PFSK-1 (cell line): Measurements from ENCODE around the gene MLPH.

Experiments used
- FOXP2 ChIP-seq: optimal IDR thresholded peaks from 2 replicates; pipeline ENCODE3; 2011; ENCODE audit warnings: borderline replicate concordance, control low read depth, inconsistent platforms; ENCODE audit not compliant: insufficient read depth; ENCODE audit errors: extremely low read length, extremely low read depth
- POLR2AphosphoS5 ChIP-seq: IDR thresholded peaks from 2 replicates; pipeline ENCODE4 v1.6.1; 2012; ENCODE audit warnings: low read depth, mild to moderate bottlenecking, control low read depth, low read length, moderate library complexity
- SIN3A ChIP-seq: IDR thresholded peaks from 2 replicates; pipeline ENCODE4 v1.6.1; 2012; ENCODE audit warnings: mild to moderate bottlenecking, low read length, moderate library complexity, borderline replicate concordance; ENCODE audit not compliant: insufficient read depth
- TAF1 ChIP-seq: IDR thresholded peaks from 2 replicates; pipeline ENCODE4 v1.6.1; 2012; ENCODE audit warnings: low read length, control low read depth, borderline replicate concordance; ENCODE audit not compliant: insufficient read depth
- TF ChIP-seq, protein P1 (sequence below), 2 experiments: IDR thresholded peaks; 2 replicates each; pipeline versions ENCODE4 v1.6.1 to v1.8.0; 2011 to 2012; ENCODE audit warnings: low read depth in 2 of 2, low read length in 2 of 2, control low read depth in 1 of 2, inconsistent platforms in 1 of 2, mild to moderate bottlenecking in 1 of 2, moderate library complexity in 1 of 2; ENCODE audit not compliant: insufficient read depth in 1 of 2

The MLPH gene

DNA sequence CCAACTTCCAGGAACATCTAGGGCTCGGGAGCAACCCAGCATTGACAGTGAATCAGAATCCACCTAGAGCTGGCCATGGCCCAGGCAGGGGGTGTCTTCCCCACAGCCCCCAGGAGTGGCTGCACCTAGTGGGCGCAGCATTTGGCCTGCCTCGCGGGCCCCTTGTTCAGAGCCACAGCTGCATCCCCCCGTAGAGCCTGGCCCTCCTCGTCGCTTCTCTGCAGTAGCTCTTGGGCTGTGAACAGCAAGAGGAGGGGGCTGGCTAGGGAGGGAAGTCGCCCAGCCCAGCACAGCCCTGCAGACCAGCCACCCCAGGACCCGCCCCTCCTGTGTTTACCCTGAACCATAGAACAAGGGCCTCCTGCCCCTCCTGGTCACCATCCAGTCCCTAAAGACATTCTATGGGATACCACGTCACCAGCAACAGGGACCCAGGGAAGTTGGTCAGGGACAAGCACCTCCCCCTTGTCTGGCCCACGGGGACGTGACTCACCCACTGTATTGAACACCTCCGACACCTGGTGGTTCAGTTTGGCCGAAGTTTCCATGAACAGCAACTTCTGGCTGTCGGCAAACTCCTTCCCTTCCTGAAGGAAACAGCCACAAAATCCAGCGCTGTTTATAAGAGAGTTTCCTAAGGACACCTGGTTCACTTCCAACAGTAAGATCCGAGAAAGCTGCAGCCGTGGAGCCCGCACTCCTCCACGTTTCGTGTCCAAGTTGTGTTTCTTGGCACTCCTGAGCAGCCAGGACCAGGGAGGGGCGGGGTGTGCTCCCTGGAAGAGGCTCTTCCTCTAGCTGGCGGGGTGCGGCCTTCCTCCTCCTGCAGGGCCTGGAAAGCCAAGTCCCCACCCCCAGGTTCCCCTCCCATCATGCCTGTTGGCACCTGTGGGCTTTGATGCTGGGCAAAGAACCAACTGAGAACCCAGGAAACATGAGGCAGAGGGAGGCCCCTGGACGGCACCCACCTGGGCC is 88.1 kb downstream of the MLPH start:
- TF ChIP-seq POLR2AphosphoS5, result no peak

DNA sequence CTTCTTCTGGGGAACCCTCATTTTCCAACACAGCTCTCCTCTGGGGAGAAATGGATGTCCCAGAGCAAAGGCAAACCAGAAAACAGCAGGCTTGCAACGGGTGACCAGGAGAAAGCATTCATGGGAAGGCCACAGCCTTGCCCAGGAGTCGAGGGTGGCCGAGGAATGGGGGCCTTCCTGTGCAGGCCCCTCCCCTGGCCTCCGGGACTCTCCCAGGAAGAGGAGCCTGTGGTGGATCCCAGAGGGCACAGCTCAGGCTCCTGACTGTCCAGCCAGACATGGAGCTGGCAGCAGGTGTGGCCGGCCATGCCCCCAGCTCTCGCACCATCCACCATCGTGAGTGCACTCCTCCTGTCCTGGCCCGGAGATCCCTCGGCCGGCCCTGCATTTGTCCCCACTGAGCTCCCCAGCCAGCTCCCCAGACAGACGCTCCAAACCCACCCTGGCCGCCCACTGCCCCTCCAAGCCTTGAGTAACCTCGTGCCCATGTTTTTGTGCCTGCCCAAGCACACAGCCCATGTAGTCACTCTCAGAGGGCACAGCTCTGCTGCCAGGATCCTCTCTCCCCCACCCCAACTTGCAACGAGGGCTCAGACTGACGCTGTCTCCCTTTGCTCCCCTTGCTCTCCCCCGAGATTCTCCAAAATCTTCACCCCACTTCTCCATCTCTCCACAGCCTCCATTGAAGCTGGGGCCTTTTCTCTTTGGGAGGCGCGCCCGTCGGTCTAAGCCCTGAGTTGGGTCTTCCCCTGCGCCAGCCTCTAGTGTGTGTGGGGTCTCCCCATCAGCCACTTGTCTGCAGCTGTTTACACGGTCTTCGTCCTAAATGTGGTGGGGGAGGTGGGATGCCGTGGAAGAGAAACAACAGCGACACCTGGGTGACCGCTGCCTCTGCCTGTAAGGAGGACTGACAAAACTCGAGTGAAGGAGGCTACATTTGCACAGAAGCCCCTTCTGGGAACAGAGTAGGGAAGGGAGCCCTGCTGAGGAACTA is 89.1 kb downstream of the MLPH start:
- TF ChIP-seq FOXP2, result no peak
- no peak for TF ChIP-seq SIN3A
- no peak for TF ChIP-seq POLR2AphosphoS5
- TF ChIP-seq TAF1, result no peak
- TF ChIP-seq, protein P1, sequence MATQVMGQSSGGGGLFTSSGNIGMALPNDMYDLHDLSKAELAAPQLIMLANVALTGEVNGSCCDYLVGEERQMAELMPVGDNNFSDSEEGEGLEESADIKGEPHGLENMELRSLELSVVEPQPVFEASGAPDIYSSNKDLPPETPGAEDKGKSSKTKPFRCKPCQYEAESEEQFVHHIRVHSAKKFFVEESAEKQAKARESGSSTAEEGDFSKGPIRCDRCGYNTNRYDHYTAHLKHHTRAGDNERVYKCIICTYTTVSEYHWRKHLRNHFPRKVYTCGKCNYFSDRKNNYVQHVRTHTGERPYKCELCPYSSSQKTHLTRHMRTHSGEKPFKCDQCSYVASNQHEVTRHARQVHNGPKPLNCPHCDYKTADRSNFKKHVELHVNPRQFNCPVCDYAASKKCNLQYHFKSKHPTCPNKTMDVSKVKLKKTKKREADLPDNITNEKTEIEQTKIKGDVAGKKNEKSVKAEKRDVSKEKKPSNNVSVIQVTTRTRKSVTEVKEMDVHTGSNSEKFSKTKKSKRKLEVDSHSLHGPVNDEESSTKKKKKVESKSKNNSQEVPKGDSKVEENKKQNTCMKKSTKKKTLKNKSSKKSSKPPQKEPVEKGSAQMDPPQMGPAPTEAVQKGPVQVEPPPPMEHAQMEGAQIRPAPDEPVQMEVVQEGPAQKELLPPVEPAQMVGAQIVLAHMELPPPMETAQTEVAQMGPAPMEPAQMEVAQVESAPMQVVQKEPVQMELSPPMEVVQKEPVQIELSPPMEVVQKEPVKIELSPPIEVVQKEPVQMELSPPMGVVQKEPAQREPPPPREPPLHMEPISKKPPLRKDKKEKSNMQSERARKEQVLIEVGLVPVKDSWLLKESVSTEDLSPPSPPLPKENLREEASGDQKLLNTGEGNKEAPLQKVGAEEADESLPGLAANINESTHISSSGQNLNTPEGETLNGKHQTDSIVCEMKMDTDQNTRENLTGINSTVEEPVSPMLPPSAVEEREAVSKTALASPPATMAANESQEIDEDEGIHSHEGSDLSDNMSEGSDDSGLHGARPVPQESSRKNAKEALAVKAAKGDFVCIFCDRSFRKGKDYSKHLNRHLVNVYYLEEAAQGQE (IDR thresholded peaks at IDR 0.05; ENCODE audit: insufficient read depth in 1 of 2, low read depth in 2 of 2, low read length in 2 of 2), result no peak

DNA sequence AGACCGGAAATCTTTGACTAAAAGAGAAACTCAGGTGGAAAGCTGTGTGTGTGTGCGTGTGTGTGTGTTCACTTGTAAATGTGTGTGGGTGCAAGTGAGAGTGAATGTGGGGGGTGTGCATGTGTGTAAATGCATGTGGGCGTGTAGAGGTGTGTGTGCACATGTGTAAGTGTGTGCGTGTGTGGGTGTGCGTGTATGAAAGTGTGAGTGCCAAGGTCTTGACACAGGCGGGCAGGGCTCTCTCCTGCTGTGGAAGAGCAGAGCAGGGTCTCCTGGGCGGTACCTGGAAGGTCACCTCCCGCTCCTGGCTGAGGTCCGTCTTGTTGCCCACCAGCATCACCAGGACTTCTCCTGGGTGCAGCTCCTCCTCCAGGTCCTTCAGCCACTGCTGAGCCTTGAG is 89.9 kb downstream of the MLPH start:
- TF ChIP-seq TAF1, result no peak
- TF ChIP-seq POLR2AphosphoS5, result no peak
- no peak for TF ChIP-seq FOXP2
- TF ChIP-seq, protein P1 (IDR thresholded peaks at IDR 0.05; ENCODE audit: insufficient read depth in 1 of 2, low read depth in 2 of 2, low read length in 2 of 2), result no peak
- no peak for TF ChIP-seq SIN3A

GRCh38 chr2:237577458-237577857 is 90.4 kb downstream of the MLPH start:
- no peak for TF ChIP-seq POLR2AphosphoS5
- TF ChIP-seq FOXP2, result no peak
- TF ChIP-seq, protein P1 (IDR thresholded peaks at IDR 0.05; ENCODE audit: insufficient read depth in 1 of 2, low read depth in 2 of 2, low read length in 2 of 2), result no peak
- no peak for TF ChIP-seq TAF1
- no peak for TF ChIP-seq SIN3A
